Adrenal gland (tissue), 12 donors: Measurements from ENCODE around the gene KCNN2. TPM values are rescaled to one million over a fixed set of nuclear protein-coding genes. Genes with fewer than 3 reads are reported as not detected.

ENCODE experiments used
- DNase-seq, 7 donors: peaks; one replicate each; pipeline ENCODE4 v3.0.0-alpha.2; 2019 to 2020
- H3K27ac ChIP-seq, 5 donors: fragments of 200-600 bp; sonication (generic) in 4 of 5; 1 replicate in 3 of 5; 2 replicates in 2 of 5; pipeline versions ENCODE4 v1.5.1 to v1.8.0; 2016 to 2020; ENCODE audit warnings: mild to moderate bottlenecking in 1 of 5
- H3K27me3 ChIP-seq: fragments of 200-600 bp; 2 replicates; pipeline ENCODE4 v1.8.0; 2021
- H3K36me3 ChIP-seq, 2 donors: fragments of 200-600 bp; replicated peaks in 1 of 2; 1 replicate in 1 of 2; 2 replicates in 1 of 2; pipeline versions ENCODE4 v1.5.1 to v1.8.0; 2018 to 2022
- H3K4me1 ChIP-seq, 2 donors: fragments of 200-600 bp; replicated peaks in 1 of 2; 1 replicate in 1 of 2; 2 replicates in 1 of 2; pipeline versions ENCODE4 v1.5.1 to v1.8.0; 2018 to 2021
- H3K4me3 ChIP-seq, 4 donors: fragments of 200-600 bp; sonication (generic) in 3 of 4; one replicate each; pipeline ENCODE4 v1.5.1; 2016 to 2018
- H3K9me3 ChIP-seq, 3 donors: fragments of 200-600 bp; sonication (generic) in 1 of 3; replicated peaks in 1 of 3; 1 replicate in 2 of 3; 2 replicates in 1 of 3; pipeline versions ENCODE4 v1.5.1 to v1.8.0; 2016 to 2021
- POLR2A ChIP-seq, 2 donors: fragments of 450-650 bp; IDR thresholded peaks; one replicate each; pipeline ENCODE4 v1.6.1; 2017; ENCODE audit warnings: antibody characterized with exemption in 2 of 2, mild to moderate bottlenecking in 2 of 2, moderate library complexity in 1 of 2
- WGBS, 4 donors: extraction: QIAGEN DNeasy Blood & Tissue Kit in 2 of 4; methylation state at CpG; one replicate each; pipeline versions ENCODE4 v1.1.5 to v1.1.7; 2013 to 2017; 5-methylcytosine and 5-hydroxymethylcytosine counted together
- intact Hi-C, 2 donors: fragments of 100-400 bp; cut with DNase I; formaldehyde crosslinking; loops; one replicate each; pipeline versions ENCODE4 v1.14.1 to v1.15.0; 2022 to 2023
- polyA plus RNA-seq, 3 donors: library from polyadenylated mRNA; stranded (reverse); fragments of 200-250 nt in 2 of 3; fragments of 350-450 nt in 1 of 3; fragmentation: Illumina TruSeq in 1 of 3; extraction: RNeasy Lipid Tissue Mini Kit (QIAGEN cat#74804) in 1 of 3; gene quantifications; one replicate each; pipeline ENCODE4 v1.2.3, GENCODE V29; 2013 to 2014
- total RNA-seq, 9 donors: library from RNA; depleted of rRNA in 4 of 9; stranded (reverse); fragments of >200 nt in 4 of 9; fragments of 120-200 nt in 1 of 9; fragmentation: NEBNext Ultra II Directional in 1 of 9; extraction: Animal tissue kit (Norgen Biotek cat#: 25700) in 1 of 9; gene quantifications; one replicate each; pipeline versions ENCODE4 v1.1.0 to v1.2.4, GENCODE V29; 2013 to 2023
- TF ChIP-seq, protein P1 (sequence below), 6 experiments: fragments of 450-650 bp in 4 of 6; fragments of 200-600 bp in 2 of 6; sonication (generic) in 1 of 6; IDR thresholded peaks; 1 replicate in 5 of 6; 2 replicates in 1 of 6; pipeline versions ENCODE4 v1.5.1 to v1.8.0; 2016 to 2021; ENCODE audit warnings: antibody characterized with exemption in 6 of 6, mild to moderate bottlenecking in 2 of 6, moderate library complexity in 1 of 6
- donor health status: healthy with polysubstance abuse.
- donor health status: Bipolar disorder and iron deficiency.
- donor health status: DM: yes; HTN: yes; CAD: no.
- donor health status: DM: no; HTN: no; CAD: no.
- donor health status: DM: no; HTN: no; CAD: no.
- donor health status: DM: yes; HTN: yes; CAD: no.

Gene KCNN2
- total and polyA plus RNA-seq, 12 donors, result 18.5 to 184 (median 44.7) TPM

DNA sequence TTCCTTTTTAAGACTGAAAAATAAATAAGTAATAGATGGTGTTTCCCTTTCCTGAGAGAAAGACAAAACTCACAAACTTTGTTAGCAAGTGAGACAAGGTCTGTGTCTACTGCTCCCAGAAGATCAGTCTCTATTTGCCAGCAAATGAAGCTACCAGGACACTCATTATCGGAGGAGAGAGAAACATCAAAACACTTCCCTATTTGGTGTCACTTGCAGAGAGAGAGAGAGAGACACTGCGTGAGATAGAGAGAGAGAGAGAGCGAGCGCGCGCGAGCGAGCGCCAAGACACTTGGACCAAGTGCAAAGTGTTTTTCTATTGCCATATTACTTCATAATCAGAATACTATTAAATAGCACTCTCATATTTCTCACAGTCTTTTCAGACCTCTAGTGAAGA, 142.7 kb downstream of the KCNN2 start:
- intact Hi-C loops, result no loop called here
- no peaks in the 10 kb centered on the region for H3K27me3 ChIP-seq
- H3K27ac ChIP-seq, result no peak overlapping the region

DNA sequence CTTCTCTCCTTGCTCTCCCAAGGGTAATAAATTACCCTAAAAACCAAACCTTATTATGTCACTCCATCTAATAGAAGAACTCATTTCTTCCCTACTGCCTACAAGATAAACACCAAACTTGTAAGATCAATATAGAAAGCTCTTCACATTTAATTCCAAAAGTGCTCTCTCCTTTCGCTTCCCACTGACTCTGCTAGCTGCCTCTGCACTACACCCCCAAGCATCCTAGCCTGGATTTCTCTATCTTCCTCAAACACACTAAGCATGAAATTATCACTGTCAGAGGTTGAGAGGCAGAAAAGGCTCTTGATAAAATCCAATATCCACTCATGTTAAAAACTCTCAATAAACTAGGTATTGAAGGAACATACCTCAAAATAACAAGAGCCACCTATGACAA, 162.4 kb downstream of the KCNN2 start:
- DNase-seq, result no peak
- Histone ChIP-seq H3K27me3 (no peaks in the 10 kb centered on the region), H3K27ac (no peak overlapping the region), H3K9me3 (no peaks in the 10 kb centered on the region), H3K4me3 (no peak overlapping the region), H3K4me1 (no peaks in the 10 kb centered on the region), H3K36me3 (no peaks in the 10 kb centered on the region)
- no peak for TF ChIP-seq POLR2A (IDR thresholded peaks at IDR 0.05)
- TF ChIP-seq, protein P1, sequence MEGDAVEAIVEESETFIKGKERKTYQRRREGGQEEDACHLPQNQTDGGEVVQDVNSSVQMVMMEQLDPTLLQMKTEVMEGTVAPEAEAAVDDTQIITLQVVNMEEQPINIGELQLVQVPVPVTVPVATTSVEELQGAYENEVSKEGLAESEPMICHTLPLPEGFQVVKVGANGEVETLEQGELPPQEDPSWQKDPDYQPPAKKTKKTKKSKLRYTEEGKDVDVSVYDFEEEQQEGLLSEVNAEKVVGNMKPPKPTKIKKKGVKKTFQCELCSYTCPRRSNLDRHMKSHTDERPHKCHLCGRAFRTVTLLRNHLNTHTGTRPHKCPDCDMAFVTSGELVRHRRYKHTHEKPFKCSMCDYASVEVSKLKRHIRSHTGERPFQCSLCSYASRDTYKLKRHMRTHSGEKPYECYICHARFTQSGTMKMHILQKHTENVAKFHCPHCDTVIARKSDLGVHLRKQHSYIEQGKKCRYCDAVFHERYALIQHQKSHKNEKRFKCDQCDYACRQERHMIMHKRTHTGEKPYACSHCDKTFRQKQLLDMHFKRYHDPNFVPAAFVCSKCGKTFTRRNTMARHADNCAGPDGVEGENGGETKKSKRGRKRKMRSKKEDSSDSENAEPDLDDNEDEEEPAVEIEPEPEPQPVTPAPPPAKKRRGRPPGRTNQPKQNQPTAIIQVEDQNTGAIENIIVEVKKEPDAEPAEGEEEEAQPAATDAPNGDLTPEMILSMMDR (IDR thresholded peaks at IDR 0.05), result no peak
- 78 to 100% (median 94%) methylated on average over 1 of the region's 1 CpG for WGBS, 4 donors
- intact Hi-C loops, result no loop called here

More for the DNA sequence above, 142.7 kb downstream of the KCNN2 start:
- Histone ChIP-seq H3K4me1 (no peaks in the 10 kb centered on the region), H3K9me3 (no peaks in the 10 kb centered on the region), H3K4me3 (no peak overlapping the region), H3K36me3 (no peaks in the 10 kb centered on the region)
- no peak for DNase-seq
- WGBS, 4 donors, result 85 to 91% (median 89%) methylated on average over 9 of the region's 9 CpGs
- TF ChIP-seq, protein P1 (IDR thresholded peaks at IDR 0.05), result no peak
- no peak for TF ChIP-seq POLR2A (IDR thresholded peaks at IDR 0.05)

DNA sequence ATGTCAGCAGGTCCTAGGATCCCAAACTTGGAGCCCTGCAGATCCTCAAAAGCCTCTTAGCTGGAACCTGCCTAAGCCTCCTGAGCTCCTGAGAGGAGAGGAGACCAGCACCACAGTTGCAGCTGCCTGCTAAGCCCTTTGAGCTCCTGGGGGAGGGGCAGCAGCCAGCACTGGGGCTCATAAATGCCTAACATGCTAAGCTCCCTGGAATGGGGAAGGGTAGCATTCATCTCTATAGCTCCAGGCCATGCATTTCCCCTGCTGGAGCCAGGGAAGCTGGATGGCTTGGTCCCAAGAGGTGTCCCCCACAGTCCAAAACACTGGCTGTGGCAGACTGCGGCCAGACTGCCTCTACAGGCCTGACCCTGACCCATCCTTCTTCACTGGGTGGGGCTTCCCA, 182.7 kb downstream of the KCNN2 start:
- intact Hi-C loops, result no loop called here
- H3K9me3 ChIP-seq, result no peaks in the 10 kb centered on the region
- H3K27me3 ChIP-seq, result no peaks in the 10 kb centered on the region
- no peak overlapping the region for H3K4me3 ChIP-seq
- 74 to 94% methylated on average over 1 of the region's 1 CpG; no CpG with 5 or more reads in 2 of the 4 donors for WGBS, 4 donors
- H3K27ac ChIP-seq, result no peak overlapping the region
- no peak for DNase-seq
- TF ChIP-seq POLR2A (IDR thresholded peaks at IDR 0.05), result no peak
- TF ChIP-seq, protein P1 (IDR thresholded peaks at IDR 0.05), result no peak
- H3K4me1 ChIP-seq, result no peaks in the 10 kb centered on the region
- H3K36me3 ChIP-seq, result no peaks in the 10 kb centered on the region
